Upper lobe of left lung (tissue), 4 donors: ENCODE results near the gene DIP2C.

Experiments
- POLR2A ChIP-seq, 4 donors: fragments of 450-650 bp; IDR thresholded peaks; one replicate each; pipeline ENCODE4 v1.5.1; 2016 to 2017; ENCODE audit warnings: antibody characterized with exemption in 4 of 4, mild to moderate bottlenecking in 2 of 4
- POLR2AphosphoS5 ChIP-seq, 2 donors: sonication (generic); formaldehyde crosslinking; IDR thresholded peaks; one replicate each; pipeline ENCODE4 v1.5.1; 2017; ENCODE audit warnings: antibody characterized with exemption in 2 of 2

- TF ChIP-seq POLR2AphosphoS5 (IDR thresholded peaks at IDR 0.05) (no peak), POLR2A (IDR thresholded peaks at IDR 0.05) (no peak)
Observed at GRCh38 chr10:646118-646524, 43.3 kb downstream of the DIP2C start.
